Right atrium auricular region (tissue), 2 donors: ENCODE results near the gene TYW5. TPM values are rescaled to one million over a fixed set of nuclear protein-coding genes. Genes with fewer than 3 reads are reported as not detected.

Source experiments
- DNase-seq: peaks from one replicate; pipeline ENCODE4 v3.0.0-alpha.2; 2019; ENCODE audit warnings: low spot score
- H3K27ac ChIP-seq, 2 donors: fragments of 200-600 bp; sonication (generic); 1 replicate in 1 of 2; 2 replicates in 1 of 2; pipeline ENCODE4 v1.5.1; 2016 to 2019
- H3K27me3 ChIP-seq, 2 donors: fragments of 200-600 bp; sonication (generic); one replicate each; pipeline versions ENCODE4 v1.5.1 to v1.6.0; 2017 to 2019
- H3K36me3 ChIP-seq: fragments of 200-600 bp; sonication (generic); one replicate; pipeline ENCODE4 v1.5.1; 2016
- H3K4me1 ChIP-seq, 2 donors: fragments of 200-600 bp; sonication (generic); one replicate each; pipeline versions ENCODE4 v1.5.1 to v1.6.0; 2017 to 2019
- H3K4me3 ChIP-seq, 2 donors: fragments of 200-600 bp; sonication (generic); 1 replicate in 1 of 2; 2 replicates in 1 of 2; pipeline ENCODE4 v1.5.1; 2017 to 2019; ENCODE audit warnings: mild to moderate bottlenecking in 1 of 2, moderate library complexity in 1 of 2
- H3K9me3 ChIP-seq, 2 donors: fragments of 200-600 bp; sonication (generic); one replicate each; pipeline ENCODE4 v1.5.1; 2019
- total RNA-seq, 2 donors: library from RNA; depleted of rRNA; stranded (reverse); fragments of >200 nt; gene quantifications; one replicate each; pipeline ENCODE4 v1.1.0, GENCODE V29; 2016
- TF ChIP-seq, protein P1 (sequence below), 2 donors: fragments of 200-600 bp; sonication (generic); IDR thresholded peaks; one replicate each; pipeline ENCODE4 v1.5.1; 2019; ENCODE audit warnings: antibody characterized with exemption in 2 of 2

The TYW5 gene
- total RNA-seq, 2 donors from 2014 or later, result 1.9 to 3.3 TPM

DNA sequence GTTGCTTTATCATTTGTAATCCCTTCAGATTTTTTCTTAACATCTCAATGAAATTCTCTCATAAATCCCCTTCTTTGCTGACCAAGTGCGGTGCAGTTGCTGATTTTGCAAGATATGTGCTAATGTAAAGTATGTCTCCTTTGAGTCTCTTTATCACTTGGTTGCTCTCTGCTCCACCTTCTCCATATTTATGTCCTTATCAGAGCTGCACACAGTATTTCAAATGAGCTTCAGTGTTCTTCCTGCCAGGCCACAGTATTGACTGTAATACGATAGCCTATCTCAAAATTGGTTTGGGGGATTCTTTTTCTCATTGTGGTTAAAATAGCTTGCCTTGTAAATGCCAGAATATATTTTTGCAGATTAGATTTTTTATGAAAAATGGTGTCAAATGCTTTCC is 32.3 kb upstream of the TYW5 start:
- no peak for DNase-seq
- Histone ChIP-seq H3K36me3 (no peaks in the 10 kb centered on the region), H3K27ac (no peak overlapping the region), H3K9me3 (no peaks in the 10 kb centered on the region), H3K4me1 (peaks cover 0 to 15% of the 10 kb centered on the region in 2 donors), H3K4me3 (no peak overlapping the region), H3K27me3 (no peaks in the 10 kb centered on the region)
- TF ChIP-seq, protein P1, sequence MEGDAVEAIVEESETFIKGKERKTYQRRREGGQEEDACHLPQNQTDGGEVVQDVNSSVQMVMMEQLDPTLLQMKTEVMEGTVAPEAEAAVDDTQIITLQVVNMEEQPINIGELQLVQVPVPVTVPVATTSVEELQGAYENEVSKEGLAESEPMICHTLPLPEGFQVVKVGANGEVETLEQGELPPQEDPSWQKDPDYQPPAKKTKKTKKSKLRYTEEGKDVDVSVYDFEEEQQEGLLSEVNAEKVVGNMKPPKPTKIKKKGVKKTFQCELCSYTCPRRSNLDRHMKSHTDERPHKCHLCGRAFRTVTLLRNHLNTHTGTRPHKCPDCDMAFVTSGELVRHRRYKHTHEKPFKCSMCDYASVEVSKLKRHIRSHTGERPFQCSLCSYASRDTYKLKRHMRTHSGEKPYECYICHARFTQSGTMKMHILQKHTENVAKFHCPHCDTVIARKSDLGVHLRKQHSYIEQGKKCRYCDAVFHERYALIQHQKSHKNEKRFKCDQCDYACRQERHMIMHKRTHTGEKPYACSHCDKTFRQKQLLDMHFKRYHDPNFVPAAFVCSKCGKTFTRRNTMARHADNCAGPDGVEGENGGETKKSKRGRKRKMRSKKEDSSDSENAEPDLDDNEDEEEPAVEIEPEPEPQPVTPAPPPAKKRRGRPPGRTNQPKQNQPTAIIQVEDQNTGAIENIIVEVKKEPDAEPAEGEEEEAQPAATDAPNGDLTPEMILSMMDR (IDR thresholded peaks at IDR 0.05), result no peak

DNA sequence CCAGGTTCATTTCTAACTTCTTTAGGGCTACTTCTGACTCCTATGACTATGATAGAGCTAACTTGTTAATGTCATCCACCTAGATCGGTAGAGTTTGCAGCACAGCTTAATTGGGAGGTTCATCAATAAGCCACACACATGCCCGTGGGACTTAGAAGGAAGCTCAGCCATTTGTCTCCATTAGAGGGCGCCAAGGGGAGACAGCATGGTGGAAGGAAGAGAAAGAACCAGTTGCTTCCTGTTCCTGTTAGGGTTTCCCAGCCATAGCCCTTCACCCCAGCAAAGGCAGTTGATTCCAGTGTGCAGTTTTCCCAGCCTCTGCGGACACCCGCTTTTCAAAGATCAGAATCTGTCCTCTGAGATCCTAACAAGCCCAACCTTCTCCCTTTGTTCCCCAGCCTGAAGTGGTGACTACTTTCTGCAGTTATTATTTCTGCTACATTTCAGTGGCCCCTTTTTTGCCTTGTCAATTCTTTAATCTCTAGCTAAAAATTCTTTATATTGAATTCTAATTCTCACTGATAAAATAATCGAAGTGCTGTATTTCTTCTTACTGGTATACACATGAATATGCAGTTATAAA is 30.4 kb upstream of the TYW5 start:
- no peaks in the 10 kb centered on the region for H3K36me3 ChIP-seq
- H3K4me1 ChIP-seq, result peaks cover 0 to 15% of the 10 kb centered on the region in 2 donors
- no peaks in the 10 kb centered on the region for H3K27me3 ChIP-seq
- no peaks in the 10 kb centered on the region for H3K9me3 ChIP-seq
- no peak overlapping the region for H3K27ac ChIP-seq
- TF ChIP-seq, protein P1 (IDR thresholded peaks at IDR 0.05), result peak; percentile 24 to 70
- DNase-seq, result no peak
- H3K4me3 ChIP-seq, result no peak overlapping the region

DNA sequence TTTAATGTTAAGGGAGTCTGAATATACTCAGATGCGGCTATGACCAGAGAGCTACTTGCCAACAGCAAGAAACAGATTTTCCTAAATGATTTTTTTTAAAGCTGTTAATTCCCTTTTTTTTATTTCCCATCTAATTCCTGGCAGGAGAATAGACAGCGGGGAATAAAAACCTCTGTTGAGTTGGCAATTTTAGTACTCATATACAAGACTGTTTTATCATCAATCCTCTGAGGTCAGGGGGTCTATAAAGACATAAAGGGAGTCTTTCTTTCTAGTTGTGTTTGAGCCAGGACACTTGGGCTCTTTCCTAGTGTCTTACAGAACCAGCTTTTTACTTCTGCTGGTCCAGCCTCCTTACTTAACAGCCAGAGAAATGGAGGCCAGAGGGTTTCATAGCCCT is 29.5 kb upstream of the TYW5 start:
- Histone ChIP-seq H3K4me3 (no peak overlapping the region), H3K9me3 (no peaks in the 10 kb centered on the region), H3K36me3 (no peaks in the 10 kb centered on the region), H3K4me1 (peaks cover 0 to 18% of the 10 kb centered on the region in 2 donors), H3K27me3 (no peaks in the 10 kb centered on the region), H3K27ac (no peak overlapping the region)
- no peak for DNase-seq
- TF ChIP-seq, protein P1 (IDR thresholded peaks at IDR 0.05), result no peak

DNA sequence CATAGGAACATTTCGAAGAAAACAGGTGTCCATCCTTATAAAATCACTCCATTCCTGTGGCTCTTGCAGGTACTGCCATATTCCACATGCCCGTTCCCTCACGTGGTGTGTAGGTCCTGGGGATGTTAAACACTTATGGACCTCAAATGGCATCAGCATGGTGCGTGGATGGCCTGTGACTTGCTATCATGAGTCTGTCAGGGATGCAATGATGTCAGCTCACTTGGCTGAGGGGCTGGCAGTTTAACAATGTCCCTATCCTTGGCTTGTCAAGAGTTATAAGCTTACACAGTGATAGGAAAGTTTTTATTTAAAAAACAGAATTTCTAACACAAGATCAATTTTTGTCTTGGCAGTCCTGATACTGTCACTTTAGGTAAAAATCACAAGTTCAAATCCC is 28.9 kb upstream of the TYW5 start:
- H3K36me3 ChIP-seq, result no peaks in the 10 kb centered on the region
- H3K4me1 ChIP-seq, result peaks cover 0 to 21% of the 10 kb centered on the region in 2 donors
- TF ChIP-seq, protein P1 (IDR thresholded peaks at IDR 0.05), result no peak
- H3K27ac ChIP-seq, result no peak overlapping the region
- no peaks in the 10 kb centered on the region for H3K9me3 ChIP-seq
- no peaks in the 10 kb centered on the region for H3K27me3 ChIP-seq
- DNase-seq, result no peak
- no peak overlapping the region for H3K4me3 ChIP-seq

DNA sequence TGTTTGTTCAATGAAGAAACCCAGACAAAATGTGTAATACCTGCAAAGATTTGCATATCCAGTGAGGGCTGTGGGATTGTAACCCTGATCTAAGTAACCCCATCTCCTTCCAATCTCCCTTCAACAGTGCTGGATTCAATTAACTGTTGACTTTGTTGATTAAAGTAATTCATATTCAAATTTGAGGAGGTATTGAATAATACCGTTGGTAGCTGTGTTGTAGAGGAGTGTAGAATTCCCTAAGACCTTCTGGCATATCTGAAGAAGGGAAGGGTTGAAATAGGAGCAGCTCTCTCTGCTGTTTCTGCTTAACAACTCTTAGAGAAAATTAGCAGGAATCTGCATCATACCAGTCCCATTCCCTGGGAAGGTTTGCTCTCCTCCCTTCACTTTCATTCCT is 28.2 kb upstream of the TYW5 start:
- Histone ChIP-seq H3K4me3 (no peak overlapping the region), H3K36me3 (no peaks in the 10 kb centered on the region), H3K4me1 (peaks cover 0 to 17% of the 10 kb centered on the region in 2 donors), H3K9me3 (no peaks in the 10 kb centered on the region), H3K27me3 (no peaks in the 10 kb centered on the region), H3K27ac (no peak overlapping the region)
- TF ChIP-seq, protein P1 (IDR thresholded peaks at IDR 0.05), result no peak
- DNase-seq, result no peak
